Measurements from ENCODE around the gene BHLHA15.

BHLHA15 gene

DNA sequence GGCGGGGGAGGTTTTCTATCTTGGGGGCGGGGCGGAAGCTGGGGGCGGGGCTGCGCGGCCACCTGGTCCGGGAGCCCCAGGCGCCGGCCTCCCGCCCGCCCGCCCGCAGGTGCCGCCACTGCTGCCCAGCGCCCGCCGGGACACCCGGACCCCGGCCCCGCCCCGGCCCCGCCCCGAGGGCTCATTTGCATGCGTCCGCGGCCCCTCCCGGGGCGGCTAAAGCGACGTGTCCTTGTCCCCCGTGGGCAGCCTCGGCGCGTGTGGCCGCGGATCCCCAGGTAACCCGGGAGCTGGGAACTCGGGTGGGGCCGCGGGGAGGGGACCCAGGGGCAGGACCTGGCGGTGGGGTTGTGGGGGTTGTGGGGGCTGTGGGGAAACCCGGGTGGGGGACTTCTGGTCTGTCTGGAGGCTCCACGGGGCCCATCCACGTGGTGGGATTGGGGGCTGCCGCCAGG, at the start of gene BHLHA15:
BHLHA15 (plus strand) TSS at position 219 of the 455 bp plus-strand sequence. CDS start 871 bp downstream, outside the sequence.
- DNase-seq (ENCODE audit: low spot score), result peak; percentile 66

DNA sequence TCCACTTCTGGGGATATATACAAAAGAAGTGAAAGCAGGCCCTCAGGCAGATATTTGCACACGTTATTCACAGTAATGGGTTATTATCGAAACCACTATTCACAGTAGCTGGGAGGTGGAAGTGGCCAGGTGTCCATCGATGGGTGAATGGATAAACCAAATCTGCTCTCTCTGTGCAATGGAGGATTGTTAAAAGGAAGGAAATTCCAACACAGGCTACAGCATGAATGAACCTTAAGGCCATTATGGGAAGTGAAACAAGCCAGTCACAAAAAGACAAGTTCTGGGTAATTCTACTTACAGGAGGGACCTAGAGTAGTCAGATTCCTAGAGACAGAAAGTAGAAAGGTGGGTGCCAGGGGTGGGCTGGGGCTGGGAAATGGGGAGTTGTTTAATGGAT, 48.5 kb upstream of the BHLHA15 start:
- DNase-seq (ENCODE audit: low spot score), result peak; percentile 31

DNA sequence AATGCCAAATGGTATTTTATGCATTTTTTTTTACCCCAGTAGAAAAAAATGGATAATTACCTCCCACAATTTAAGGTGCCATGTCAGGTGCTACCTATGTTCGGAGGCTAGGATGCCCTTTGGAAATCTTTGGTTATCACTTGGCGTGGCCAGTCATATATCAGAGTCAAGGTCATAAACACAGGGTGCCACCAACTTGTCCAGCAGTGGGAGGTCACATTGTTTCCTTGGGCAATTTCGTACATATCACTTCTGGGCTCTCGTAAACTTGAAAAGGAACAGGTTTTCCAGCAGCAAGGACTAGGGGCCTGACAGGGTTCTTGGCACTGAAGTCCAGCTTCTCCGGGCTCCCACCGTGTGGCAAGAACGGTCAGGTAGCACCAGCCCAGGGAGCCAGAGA, 48.0 kb upstream of the BHLHA15 start:
- no peak for DNase-seq (ENCODE audit: low spot score)

GRCh38 chr7:98163704-98164494, 47.3 kb upstream of the BHLHA15 start:
- no peak for DNase-seq (ENCODE audit: low spot score)

DNA sequence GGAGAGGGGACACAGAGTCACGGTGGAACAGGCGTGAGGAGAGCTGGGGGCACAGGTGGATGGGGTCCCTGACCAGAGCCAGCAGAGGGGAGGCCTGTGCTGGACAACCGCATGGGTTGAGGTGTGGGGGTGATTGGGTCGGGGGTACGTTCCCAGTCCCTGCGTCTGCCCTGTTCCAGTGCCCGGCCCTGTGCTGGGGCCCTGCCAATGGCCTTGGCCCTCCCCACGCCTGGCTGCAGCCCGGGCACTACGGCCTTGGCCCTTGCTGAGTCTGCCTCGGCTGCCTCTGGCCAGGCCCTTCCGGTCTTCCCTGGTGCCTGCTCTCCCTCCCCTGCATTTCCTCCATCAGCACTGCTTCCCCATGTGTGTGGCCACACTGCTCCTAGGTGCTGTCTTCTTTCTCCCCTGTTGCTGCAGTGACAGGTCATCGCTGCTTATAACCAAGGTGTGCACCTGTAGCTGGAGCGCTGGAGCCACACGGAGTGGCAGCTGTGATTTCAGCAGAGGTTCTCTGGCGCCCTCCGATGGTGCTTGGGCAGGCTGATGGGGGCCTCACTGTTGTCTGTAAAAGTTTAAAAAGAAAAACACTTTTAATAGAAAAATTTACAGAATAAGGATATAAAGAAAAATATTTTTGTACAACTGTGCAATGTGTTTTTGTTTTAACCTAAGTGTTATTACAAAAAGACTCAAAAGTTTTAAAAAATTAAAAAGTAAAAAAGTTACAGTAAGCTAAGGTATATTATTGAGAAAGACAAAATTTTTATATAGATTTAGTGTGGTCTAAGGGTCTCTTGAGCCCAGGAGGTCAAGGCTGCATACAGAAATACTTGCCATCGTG, 45.2 kb upstream of the BHLHA15 start:
- DNase-seq (ENCODE audit: low spot score), result peak; percentile 55

GRCh38 chr7:98166668-98166970, 44.6 kb upstream of the BHLHA15 start:
- DNase-seq (ENCODE audit: low spot score), result no peak

GRCh38 chr7:98167653-98168052, 43.6 kb upstream of the BHLHA15 start:
- DNase-seq (ENCODE audit: low spot score), result no peak

GRCh38 chr7:98168181-98168903, 42.9 kb upstream of the BHLHA15 start:
- DNase-seq (ENCODE audit: low spot score), result peak; percentile 81

GRCh38 chr7:98168904-98169621, 42.2 kb upstream of the BHLHA15 start:
- DNase-seq (ENCODE audit: low spot score), result no peak

DNA sequence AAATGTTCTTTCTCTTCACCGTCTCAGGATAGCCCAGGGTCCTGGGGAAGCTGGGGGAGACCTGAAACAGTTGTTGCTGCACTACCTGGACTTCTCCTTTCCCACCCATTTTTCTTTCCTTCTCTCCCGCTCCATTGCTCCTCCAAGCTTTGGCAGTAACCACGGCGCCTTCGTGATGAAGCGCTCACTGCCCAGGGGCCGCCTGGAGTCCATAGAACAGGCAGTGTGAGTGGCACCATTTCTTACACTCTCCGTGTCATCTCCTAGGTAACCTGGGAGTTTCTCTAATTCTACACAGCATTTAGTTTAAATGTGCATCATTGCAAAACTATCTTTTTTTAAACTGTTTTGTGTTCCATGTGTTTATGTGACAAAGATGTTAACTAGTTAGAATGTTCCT, 40.3 kb upstream of the BHLHA15 start:
- DNase-seq (ENCODE audit: low spot score), result no peak

- DNase-seq (ENCODE audit: low spot score), result no peak
Observed at GRCh38 chr7:98171449-98171848, 39.8 kb upstream of the BHLHA15 start.

- DNase-seq (ENCODE audit: low spot score), result no peak
Observed at GRCh38 chr7:98174334-98175259, 36.6 kb upstream of the BHLHA15 start.

GRCh38 chr7:98175260-98175940, 35.8 kb upstream of the BHLHA15 start:
- no peak for DNase-seq (ENCODE audit: low spot score)

DNA sequence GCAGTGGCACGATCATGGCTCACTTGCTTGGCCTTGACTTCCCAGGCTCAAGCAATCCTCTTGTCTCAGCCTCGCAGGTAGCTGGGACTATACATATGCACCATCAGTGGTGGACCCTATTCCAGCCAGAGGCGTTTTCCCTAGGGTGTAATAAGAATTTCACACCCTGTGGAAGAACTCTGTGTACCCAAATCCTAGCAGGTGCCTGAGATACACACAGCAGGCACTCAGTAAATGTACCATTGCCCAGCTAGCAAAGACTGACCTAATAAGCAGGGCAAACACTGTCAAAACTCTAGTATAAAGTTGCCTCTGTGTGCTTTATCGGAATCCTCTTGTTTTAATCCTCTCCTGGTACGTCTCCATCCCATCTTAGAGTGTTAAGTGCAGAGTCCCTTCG, 33.7 kb upstream of the BHLHA15 start:
- DNase-seq (ENCODE audit: low spot score), result no peak

GRCh38 chr7:98178321-98178720, 32.9 kb upstream of the BHLHA15 start:
- no peak for DNase-seq (ENCODE audit: low spot score)

DNA sequence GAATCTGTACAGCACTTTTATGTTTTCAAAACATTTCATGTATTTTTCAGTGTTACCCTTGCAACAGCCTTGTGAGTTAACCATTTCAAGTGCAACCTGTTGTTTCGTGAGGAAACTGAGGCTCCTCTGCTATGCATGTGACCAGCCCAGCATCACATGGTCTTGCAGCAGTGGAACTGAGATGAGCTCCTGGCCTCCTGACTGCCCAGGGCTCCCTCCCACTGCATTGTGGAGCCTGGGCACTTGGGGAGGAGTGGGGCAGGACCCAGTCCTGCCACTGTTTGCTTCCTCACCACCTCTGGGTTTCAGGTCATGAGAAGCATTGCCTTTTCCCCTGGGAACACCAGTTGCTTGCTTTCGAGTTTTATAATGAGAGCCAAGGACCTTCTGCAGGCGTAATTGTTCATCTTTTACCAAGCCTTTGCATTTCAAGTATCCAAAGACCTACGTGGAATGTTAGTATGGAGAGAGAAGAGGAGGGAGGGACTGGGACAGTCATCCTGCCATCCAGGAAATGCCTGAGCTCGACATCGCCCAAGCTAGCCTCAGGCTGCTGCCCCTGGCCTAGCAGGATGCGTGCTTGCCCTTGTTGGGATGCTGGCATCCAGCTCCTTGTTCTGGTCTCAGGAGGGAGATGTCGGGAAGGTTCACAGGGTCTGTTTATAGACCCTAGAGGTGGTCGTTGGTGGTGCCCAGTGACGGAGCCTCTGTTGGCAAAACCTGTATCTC, 32.3 kb upstream of the BHLHA15 start:
- no peak for DNase-seq (ENCODE audit: low spot score)

DNA sequence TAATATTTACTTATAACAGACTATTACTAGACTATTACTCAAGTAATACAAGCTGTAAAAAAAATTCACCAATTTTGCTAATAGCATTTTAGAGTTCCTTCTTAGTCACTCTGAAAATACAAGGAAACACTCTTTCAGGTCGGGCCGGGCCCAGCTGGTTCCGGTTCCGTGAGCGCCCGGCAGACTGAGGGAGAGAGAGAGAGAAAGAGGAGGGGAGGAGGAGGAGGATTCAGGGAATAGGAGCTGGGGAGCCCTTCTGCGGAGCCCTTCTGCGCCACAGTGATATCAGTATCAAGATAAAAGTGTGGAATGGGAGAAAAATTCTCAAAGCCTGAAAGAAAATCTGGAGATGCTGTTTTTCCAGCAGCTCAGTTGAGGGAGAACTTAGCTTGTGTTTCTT, 30.5 kb upstream of the BHLHA15 start:
- no peak for DNase-seq (ENCODE audit: low spot score)

DNA sequence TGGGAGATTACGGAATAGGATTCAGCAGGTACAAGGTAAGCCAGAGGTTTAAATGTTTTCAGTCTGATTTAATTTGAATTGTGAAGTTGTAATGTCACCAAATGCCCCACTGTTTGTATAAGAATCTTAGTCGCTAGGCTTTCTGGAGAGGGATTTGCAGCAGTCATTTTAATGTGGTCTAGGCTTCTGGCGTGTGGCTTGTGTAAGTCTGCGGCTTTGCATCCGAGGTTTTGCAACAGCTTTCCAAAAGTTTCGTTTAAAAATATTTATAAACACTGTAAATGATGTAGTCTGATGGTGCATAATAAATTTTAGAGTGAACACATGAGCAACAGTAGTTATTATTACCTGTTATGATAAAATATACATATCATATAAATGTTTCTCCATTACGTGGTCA, 26.1 kb upstream of the BHLHA15 start:
- DNase-seq (ENCODE audit: low spot score), result no peak

- no peak for DNase-seq (ENCODE audit: low spot score)
Observed at GRCh38 chr7:98186452-98187137, 24.6 kb upstream of the BHLHA15 start.

Data from NAMALWA (cell line).